Right ventricle myocardium inferior (tissue), 1 donor: ENCODE measurements around the gene FMO1. TPM values are rescaled to one million over a fixed set of nuclear protein-coding genes. Genes with fewer than 3 reads are reported as not detected.
"Not testable (repeated sequence)": the region's sequence is repeated elsewhere in the genome, so short reads cannot be mapped to it uniquely, and the experiment has no call there.

Source experiments
- ATAC-seq: fragments of 200-7000 bp; cut with Tn5 transposase; one replicate; pipeline ENCODE4 v1.9.1; 2020; ENCODE audit warnings: mild to moderate bottlenecking, moderate library complexity
- DNase-seq: peaks from one replicate; pipeline ENCODE4 v3.0.0; 2021; ENCODE audit errors: missing footprints
- intact Hi-C: fragments of 100-400 bp; cut with DNase I; formaldehyde crosslinking; loops from one replicate; pipeline ENCODE4 v1.11.0; 2022
- long read RNA-seq: library from polyadenylated mRNA; unstranded; transcript quantifications from one replicate; pipeline ENCODE4 v2.0.0, GENCODE V29; 2021
- total RNA-seq: library from RNA; stranded (reverse); fragmentation: NEBNext Ultra II Directional; extraction: Animal tissue kit (Norgen Biotek cat#: 25700); gene quantifications from one replicate; pipeline ENCODE4 v1.2.1, GENCODE V29; 2021
- donor health status: DM: no; HTN: yes; CAD: no; lungs with severe emphysema.

Gene FMO1
- 0.35 TPM for total RNA-seq
- long read RNA-seq, partial matches to known transcripts = 0 of 1 reads
- long read RNA-seq, other reads (novel, unspliced or antisense) = 0 of 1 reads

- intact Hi-C loops = no loop called here
- DNase-seq (no peak), ATAC-seq (no peak)
These were observed at the start of gene FMO1 for GRCh38 chr1:171248302-171248701. Gene FMO1 (plus strand): TSS chr1:171248494. CDS start chr1:171258088, 9,594 bp downstream.

DNA sequence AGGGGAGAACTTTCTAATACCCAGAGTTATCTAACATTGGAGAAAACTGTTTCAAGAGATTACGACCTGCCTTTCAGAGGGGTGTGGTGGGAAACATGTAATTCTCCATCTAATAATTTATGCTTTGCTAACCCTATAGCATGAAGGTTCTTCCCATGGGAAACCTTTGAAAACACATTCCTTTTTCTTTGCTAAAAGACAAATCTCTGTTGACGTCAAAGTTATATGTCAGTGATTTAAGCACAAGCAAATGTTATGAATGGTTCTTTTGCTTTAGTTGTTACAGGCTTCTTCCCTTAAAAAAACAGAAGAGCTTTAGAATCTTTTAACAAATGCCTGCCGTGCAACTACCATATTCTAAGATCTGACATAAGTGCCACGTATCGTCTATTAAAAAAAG lies 44.0 kb upstream of the FMO1 start:
- intact Hi-C loops = no loop called here
- ATAC-seq = no peak

GRCh38 chr1:171206204-171206977 lies 41.9 kb upstream of the FMO1 start:
- DNase-seq = no peak
- no peak for ATAC-seq
- intact Hi-C loops = no loop called here

More for the DNA sequence above, 44.0 kb upstream of the FMO1 start:
- no peak for DNase-seq

- ATAC-seq (peak; percentile 55), DNase-seq (no peak)
- intact Hi-C loops = no loop called here
These were observed 41.3 kb upstream of the FMO1 start for GRCh38 chr1:171206978-171207355.

DNA sequence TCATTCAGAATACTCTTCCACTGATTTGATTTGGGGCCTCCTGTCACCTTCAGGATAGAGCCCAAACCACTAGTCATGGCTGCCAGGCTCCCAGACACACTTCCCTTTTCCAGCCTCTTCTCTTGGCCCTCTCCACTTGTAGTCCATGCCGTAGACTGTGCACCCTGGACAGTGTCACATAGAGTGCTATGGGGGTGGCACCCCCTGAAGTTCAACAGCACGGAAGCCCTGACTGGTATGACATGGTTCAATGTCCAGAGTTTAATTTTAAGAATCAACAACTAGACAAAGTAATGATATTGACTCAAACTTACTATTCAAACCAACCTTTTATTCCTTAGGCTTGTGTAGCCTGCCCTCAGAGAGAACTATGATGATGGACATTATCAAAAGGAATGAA lies 40.9 kb upstream of the FMO1 start:
- DNase-seq = no peak
- intact Hi-C loops = no loop called here
- peak; percentile 26 for ATAC-seq

DNA sequence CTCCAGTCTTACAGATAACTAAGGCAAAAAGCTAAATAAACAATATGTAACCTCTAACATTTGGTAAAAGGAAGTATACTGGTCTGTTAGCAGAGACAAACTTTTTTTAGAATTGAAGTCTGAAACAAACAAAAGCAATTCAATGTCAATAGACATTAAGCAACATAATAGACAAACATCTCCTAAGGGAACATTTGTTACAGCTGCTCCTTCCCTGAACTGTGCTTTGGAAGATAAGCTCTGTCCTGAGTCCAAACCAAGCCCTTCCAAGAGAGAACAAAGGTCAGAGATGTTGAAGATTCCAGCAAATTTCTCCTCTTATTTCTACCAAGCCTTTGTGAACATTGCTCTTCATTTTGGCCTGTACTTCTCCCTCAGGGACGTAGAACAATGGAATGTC lies 37.9 kb upstream of the FMO1 start:
- intact Hi-C loops = loop anchor here (5.0 kb wide), 1 partner anchor 68 kb away; no protein-coding TSS in a partner anchor
- peak; percentile 79 for ATAC-seq
- DNase-seq = no peak

- intact Hi-C loops = loop anchor here (5.0 kb wide), 1 partner anchor 70 kb away; no protein-coding TSS in a partner anchor
- DNase-seq (no peak), ATAC-seq (peak; percentile 18)
These were observed 35.5 kb upstream of the FMO1 start for GRCh38 chr1:171212607-171213351.

DNA sequence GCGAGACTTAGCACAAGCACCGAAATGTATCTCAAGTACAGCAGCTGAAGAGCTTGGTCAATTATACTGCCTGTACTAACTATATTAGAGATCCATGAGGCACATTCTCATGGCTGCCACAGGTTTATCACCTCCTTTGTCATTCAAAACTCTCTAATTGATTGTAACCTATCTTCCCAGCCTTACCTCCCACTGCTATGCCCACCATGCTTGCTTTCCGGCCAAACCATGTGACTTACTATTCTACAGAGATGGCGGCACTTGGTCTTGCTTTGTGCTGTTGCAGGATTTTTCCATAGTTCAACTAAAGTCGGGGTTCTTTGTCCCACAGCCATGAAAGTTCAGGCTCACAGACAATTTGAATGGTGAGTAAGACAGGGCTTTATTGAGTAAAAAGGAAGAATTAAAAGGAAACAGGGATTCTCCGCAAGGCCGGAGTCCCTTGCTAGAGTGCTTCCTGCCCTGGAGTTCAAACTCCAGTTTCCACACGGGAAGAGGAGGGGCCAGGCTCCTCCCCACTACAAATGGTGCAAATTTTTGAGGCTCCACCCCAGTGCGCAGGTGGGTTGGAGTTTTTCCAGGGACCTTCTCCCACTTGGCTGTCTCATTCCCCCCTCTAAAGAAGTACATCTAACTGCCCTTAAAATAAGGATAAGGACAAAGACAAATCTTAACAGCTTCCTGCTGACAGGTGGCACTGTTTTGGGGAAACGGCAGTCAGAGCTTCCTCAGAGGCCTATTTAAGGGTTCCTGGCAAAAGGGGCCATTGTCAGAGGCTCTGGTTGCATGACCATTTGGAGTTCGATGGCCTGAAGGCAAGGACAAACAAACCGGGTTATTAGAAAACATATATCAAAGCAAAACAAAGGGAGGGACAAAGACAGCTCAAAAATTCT lies 34.5 kb upstream of the FMO1 start:
- no peak for DNase-seq
- no peak for ATAC-seq
- intact Hi-C loops = loop anchor here (5.0 kb wide), 1 partner anchor 72 kb away; no protein-coding TSS in a partner anchor

DNA sequence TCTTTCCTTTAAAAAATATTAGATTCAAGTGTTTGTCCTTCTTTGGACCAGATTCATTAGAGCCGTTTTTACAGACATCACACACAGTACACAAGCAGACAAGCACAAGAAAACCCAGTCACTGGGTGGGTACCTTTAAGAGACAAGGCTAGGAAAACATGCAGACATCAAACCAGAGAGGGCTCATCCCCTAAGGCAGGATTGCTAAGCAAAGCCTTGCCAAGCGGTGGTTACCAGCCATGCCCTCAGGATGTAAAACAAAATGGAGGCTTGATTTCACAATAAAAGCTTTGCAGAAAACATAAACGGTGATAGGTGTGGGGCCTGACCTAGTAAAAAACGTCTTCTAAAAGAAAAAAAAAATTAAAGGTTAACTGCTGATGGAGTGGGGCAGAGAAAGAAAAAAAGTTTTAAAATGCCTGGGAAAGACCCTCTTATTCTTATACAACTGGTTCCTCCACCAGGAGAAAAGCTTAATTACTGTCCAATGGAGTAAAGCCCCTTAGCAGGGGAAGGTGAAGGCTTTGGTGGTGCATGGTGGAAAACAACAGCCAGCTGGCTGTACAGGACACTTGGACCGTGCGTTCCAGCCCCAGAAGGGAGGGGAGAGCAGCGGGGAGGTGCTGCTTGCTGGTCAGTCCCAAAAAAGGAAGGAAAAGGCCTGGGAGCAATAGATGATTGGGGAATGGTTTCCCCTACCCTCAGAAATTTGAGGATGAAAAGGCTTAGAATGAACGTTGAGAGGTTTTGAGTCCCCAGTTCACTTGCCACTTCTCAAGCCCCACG lies 30.4 kb upstream of the FMO1 start:
- ATAC-seq = no peak

GRCh38 chr1:171218661-171219060 lies 29.6 kb upstream of the FMO1 start:
- DNase-seq = no peak
- intact Hi-C loops = no loop called here
- no peak for ATAC-seq

More for the DNA sequence above, 30.4 kb upstream of the FMO1 start:
- peak; percentile 72 for DNase-seq
- intact Hi-C loops = no loop called here

- DNase-seq = no peak
- no peak for ATAC-seq
- intact Hi-C loops = no loop called here
These were observed 28.8 kb upstream of the FMO1 start for GRCh38 chr1:171219346-171220080.

GRCh38 chr1:171220081-171220420 lies 28.2 kb upstream of the FMO1 start:
- DNase-seq = no peak
- intact Hi-C loops = no loop called here
- no peak for ATAC-seq

DNA sequence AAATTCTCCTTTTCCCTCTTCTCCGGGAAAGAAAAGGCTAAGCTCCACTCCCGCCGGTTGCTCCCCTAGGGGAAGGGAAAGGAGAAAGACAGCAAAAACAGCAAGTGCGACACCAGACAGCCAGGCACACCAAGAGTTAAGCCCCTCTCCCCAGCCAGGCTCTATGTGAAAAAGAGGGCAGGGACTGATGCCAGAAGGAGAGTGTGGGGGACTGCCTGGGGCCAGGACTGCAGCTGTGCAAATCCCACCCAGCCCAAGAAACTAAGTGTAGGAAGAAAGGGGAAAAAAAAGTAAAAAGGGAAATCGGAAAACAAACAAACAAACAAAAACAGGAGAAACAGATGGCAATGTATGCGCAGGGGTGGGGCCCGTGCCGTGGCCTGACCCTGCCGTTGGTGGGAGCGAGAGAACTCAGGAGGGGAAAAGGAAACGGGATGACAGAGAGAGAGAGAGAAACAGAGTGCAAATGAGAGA lies 27.7 kb upstream of the FMO1 start:
- ATAC-seq (peak; percentile 42), DNase-seq (no peak)
- intact Hi-C loops = no loop called here

DNA sequence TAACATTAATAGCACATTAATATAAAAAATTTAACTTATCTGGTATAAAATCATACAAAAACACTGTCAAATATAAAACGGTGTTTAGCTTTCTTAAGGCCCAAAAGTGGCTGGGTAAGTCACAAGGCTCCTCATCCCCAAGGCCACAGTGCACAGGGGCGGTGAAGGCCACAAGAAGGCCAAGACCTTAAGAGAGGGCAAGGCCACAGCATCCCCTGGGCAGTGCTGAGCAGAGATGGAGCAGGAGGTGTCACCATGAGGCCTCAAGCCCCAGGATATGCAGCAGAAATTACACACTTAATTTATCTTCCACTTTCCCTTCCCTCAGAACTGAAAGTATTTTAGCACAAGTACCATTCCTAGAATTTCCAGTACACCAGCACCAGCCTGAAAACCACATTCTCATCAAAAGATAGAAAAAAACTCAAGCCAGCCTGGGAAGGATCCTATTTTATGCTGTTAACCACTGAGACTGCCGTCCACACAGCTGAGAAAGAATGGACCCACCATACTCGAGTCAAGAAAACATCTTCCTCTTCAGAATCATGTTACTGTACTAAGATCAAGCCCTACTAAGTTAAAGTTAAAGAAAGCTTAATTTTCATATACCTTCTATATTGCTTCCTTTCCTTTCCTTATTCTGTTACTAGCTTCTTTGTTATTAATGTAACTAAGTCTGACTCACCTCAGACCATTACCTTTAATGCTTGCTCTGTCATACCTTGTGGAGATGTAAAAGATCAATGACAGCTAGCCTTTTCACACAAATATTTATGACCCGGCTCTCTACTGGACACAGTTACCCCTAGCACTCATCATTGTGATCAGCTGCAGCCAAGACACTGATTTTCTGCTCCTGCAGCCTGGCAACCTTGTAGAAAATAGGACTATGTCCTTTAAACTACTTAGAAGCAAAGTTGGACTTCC lies 26.4 kb upstream of the FMO1 start:
- DNase-seq (no peak), ATAC-seq (no peak)

DNA sequence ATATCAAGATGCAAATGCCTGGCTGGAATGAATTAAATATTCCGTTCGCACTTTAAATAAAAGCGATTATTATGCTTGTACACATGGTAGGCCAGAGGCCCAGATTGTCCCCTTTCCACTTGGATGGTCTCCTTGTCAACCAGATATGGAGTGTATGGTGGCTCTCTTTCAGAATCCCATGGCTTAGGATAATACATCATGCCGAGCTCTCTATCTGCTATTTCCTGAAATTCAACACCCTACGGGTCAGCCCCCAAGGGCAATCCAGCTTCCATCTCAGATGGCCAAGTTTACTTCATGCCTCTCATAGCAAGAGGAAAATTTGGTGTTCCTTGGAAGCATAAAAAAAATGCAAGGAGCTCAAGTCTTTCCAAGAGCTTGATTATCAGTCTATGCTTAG lies 25.4 kb upstream of the FMO1 start:
- intact Hi-C loops = loop anchor here (1.0 kb wide), 1 partner anchor 81 kb away; no protein-coding TSS in a partner anchor
- ATAC-seq = peak; percentile 86
- DNase-seq = no peak

More for the DNA sequence above, 26.4 kb upstream of the FMO1 start:
- intact Hi-C loops = no loop called here

DNA sequence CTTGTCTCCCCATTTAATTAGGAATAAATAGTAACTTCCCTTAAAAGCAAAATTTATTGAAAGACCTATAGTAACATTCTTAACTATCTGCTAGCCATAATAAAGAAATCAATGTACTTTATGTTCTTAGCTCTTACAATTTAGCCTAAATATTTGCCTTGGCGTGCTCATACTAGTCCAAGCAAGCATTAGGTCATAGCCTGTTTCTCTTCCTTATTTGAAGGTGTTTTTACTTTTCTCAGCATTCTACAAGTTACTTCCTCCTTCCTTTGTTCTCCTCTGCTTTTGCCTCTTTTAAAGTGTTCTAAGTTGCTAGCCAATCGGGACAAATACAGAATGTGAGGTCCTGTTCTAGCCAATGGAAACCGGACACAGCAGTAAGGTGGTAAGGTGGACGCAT lies 24.0 kb upstream of the FMO1 start:
- intact Hi-C loops = not testable (repeated sequence)

More for the DNA sequence above, 24.0 kb upstream of the FMO1 start:
- not testable (repeated sequence) for DNase-seq, ATAC-seq
